CD4-positive, alpha-beta T cell treated with Interferon alpha-2 for 1 hour (primary cell): ENCODE data around the gene GJC2.

ENCODE experiments used
- DNase-seq, 2 donors: peaks; one replicate each; pipeline ENCODE4 v3.0.0-alpha.2; 2020 to 2022

The GJC2 gene

DNA sequence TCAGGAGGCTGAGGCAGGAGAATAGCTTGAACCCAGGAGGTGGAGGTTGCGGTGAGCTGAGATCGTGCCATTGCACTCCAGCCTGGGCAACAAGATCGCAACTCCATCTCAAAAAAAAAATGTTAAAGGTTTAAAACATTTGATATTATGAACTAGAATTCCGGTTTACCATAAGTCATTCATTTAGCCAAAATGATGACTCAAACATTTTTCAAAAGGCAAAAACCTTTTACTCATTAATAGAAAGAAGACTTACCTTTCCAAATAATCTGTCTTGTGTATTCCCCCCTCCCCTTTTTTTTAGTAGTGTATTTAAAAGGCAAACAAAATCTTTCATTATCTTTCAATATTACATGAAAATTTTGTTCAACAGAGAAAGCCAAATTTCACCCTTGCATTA is 32.4 kb upstream of the GJC2 start:
- DNase-seq, result no peak

DNA sequence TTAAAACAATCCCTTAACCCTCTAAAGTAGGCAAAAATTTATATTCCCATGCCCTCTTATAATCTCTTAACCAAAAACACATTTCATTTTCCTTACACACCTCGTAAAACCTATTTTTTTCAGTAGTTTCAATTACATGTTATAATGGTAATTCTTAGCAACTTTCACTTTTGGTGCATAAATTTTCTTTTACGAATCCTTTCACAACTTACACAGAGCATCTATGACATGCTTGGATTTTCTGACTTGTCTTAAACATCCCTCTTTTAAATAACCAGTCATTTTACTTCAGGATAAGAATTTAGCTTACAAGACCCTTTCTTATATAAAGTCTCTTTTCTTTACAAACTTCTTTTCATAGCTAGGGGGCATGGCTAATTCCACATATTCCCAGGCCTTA is 31.7 kb upstream of the GJC2 start:
- no peak for DNase-seq

DNA sequence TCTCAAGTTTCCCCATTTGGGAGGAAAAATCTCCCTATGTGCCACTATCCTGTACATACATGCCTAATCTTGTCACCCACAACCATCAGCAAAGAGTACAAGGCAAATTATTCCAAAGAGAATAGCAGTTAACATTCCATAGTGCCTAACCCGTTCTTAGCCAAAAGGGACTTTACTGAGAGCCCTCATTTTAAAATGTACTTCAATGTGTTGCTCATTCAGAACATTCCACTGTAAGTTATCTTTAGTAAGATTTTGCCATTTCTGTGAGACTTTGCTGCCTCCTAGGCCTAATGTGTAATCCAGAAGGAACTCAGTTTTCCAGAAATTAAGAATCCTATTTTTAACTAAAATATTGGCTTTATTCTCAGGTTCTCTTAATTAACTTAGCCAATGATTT is 29.4 kb upstream of the GJC2 start:
- DNase-seq, result no peak

DNA sequence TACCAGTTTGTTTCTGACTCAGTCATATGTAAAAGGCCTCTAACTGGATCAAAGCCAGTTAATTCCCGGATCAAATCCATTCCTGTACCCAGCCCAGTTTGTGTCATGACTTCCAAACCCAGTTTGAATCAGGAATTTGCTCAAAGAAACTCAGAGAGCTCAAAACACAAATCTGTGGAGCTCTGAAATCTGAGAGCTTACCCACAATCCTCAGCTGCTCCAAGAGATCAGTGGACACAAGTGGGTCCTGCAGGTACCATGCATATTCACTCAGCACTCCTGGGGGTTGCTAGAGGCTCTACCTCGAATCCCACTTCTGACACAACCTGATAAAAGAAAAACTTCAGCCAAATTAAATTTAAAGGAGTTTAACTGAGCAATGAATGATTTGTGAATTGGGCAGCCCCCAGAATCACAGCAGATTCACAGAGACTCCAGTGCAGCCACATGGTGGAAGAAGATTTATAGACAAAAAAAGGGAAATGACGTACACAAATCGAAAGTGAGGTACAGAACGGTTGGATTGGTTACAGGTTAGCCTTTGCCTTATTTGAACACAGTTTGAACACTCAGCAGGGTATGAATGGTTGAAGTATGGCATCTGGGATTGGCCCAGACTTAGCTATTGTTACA is 28.8 kb upstream of the GJC2 start:
- peak in 1 of 2 donors; percentile 37 for DNase-seq

DNA sequence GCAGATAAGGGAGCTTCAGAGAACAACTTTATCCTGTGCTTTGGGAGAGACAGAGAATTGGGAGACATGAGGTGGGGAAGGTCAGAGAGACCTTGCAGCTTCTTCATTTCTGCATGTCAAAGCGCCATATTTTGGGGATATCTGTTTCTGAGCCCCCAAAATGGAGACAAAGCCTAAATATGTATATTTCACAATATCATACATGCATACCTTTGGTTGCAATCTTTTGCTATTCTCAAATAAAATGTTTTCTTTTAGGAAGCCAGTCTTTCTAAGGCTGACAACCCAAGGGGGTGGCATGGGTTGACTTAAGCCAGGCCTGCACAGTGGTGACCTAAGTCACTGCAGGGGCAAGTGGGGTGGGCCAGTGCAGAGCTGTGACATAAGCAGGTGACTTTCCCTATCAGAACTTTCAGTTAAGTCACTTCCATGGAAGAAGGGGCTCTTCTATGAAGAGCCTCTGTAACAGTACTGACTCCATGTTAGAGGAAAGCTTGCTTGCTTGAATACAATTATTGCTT is 26.7 kb upstream of the GJC2 start:
- DNase-seq, result no peak

DNA sequence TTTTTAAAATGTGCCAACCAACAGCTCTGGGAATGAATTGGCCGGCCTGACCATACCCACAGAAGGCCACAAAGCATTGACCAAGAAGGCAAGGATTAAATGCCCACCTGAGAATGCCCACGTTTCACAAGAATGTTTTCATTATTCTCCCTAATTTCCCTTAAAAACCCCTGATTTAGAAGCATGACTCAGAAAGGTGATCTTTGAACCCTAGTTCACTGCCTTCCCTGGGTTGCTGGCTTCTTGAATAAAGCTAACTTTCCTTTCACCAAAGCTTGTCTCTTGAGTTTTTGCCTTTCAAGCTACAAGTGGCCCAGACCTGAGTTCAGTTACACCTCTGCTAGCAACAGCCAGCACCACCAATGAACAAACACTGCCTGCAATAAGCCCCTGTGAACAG is 26.2 kb upstream of the GJC2 start:
- DNase-seq, result no peak

DNA sequence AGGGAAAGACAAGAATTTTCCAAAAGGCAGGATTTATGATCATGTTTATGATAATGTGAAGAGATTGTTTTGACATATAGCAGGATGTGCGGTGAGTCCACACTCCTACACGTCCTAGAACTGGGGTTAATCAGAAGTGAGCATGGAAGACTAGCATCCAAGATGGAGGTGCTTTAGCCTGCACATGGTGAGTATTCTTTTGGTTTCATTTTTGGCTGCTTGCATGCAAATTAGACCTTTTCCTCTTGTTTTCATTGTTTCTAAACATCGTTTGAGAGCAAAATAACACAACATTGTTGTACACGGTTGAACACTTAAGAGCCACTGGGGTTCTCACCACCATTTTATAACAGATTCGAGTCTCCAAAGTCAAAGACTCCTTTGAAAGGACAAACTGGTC is 24.5 kb upstream of the GJC2 start:
- DNase-seq, result no peak

- no peak for DNase-seq
Measured at GRCh38 chr1:228131766-228132165, 18.0 kb upstream of the GJC2 start.

DNA sequence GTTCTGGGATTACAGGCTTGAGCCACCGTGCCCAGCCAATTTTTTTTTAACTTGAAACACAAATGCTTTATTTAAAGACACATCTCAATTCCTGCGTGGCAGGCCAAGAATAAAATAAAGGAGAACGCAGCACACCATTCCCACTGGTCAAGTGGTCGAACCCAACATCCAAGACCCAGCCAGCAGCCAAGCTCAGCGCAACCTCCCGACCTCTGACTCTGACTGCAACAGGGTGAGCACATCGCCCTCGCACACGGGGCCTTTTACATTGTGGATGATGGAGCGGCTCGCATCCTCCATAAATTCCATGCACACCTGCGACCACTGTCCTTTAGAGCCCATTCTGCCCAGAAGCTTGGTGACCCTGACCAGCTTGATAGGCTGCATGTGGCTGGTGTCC is 15.1 kb upstream of the GJC2 start:
- no peak for DNase-seq

DNA sequence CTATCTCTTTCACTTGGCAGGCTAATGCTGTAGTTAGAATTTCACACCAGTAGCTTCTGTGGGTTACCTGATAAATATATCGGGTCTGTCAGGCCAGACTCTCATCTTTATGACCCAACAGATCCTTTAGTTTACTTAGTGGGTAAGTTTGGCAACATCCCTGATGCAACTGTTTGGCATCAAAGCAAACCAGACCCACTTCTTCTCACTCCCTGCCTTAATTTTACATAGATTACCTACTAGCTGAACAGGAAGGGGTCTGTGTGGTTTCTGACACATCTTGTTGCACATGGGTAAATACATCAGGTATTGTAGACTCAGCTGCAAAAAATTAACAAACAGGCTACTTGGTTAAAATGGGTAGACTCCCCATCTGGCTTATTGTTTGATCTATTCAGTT is 12.8 kb upstream of the GJC2 start:
- DNase-seq, result peak in 1 of 2 donors; percentile 24

- no peak for DNase-seq
Measured at GRCh38 chr1:228139406-228139930, 10.3 kb upstream of the GJC2 start.

- DNase-seq, result peak; percentile 100
Measured at GRCh38 chr1:228139931-228140723, 9.6 kb upstream of the GJC2 start, which contains the start of gene GUK1. TSS of gene GUK1 (plus strand) at chr1:228140279. CDS start at chr1:228140303, 24 bp downstream.

DNA sequence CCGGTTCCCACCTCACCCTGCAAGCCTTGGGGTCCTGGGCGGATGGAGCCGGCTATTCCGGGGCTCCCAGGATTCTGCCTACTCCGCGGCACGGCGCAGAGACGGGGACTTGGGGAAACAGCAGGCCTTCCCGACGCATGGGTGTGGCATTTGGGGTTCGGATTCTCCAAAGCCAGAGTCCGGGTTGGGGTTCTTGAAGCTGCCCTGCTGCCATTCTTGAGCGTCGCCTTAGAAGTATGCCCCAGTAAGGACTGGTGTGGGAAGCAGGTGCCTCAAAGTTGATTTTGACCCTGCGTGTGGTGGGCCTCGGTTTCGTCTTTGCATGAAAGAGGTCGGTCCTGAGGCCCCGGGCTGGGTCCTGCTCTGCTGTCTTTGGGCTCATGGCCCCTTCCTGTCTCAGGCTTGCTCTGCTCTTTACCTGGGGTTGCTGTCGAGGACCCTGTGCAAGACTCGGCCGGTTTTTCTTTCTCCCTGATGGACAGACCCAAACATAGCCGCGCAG is 9.0 kb upstream of the GJC2 start:
- DNase-seq, result no peak

GRCh38 chr1:228141226-228142044 is 8.3 kb upstream of the GJC2 start:
- DNase-seq, result peak in 1 of 2 donors; percentile 54

GRCh38 chr1:228142155-228142691 is 7.5 kb upstream of the GJC2 start:
- no peak for DNase-seq

DNA sequence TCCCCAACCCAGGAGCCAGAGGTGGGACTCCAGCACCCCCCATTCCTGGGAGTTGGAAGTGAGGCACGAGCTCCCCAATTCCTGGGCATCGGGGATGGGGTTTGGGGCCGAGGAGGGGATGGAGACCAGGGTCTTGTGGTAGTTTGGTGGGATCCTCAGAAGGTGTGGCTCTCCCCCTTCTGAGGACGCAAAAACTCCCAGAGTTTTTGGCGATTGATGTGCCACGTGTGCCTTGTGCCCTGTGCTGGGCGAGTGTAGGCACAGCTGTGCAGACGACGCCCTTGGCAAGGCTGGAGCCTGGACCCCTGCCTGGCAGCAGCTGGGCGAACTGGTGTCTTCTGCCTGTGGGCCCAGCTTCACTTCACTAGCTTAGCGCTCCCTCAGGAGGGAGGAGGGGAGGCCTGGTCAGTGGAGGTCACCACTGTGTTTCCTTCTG is 7.0 kb upstream of the GJC2 start:
- no peak for DNase-seq

- no peak for DNase-seq
Measured at GRCh38 chr1:228143480-228144192, 6.1 kb upstream of the GJC2 start.

GRCh38 chr1:228144193-228144992 is 5.3 kb upstream of the GJC2 start:
- no peak for DNase-seq

DNA sequence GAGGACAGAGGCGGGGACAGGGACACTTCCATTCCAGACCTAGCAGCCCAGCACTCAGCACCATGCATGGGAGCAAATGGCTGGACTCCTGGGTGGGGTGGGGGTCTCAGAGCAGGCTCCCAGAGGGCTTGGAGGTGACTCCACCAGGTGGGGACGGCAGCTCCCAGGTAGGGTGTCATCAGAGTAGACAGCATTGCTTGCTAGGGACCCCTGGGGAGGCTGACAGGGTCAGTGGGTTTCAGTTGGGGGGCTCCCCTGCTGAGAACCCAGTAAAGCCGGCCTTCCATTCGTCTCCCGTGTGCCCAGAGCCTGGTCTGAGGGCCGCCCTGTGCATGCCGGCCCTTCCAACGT is 4.8 kb upstream of the GJC2 start:
- DNase-seq, result no peak

- no peak for DNase-seq
Measured at GRCh38 chr1:228145463-228146416, 4.0 kb upstream of the GJC2 start.
